H1 (cell line): Measurements from ENCODE around the gene SPTSSA. TPM values are rescaled to one million over a fixed set of nuclear protein-coding genes. Genes with fewer than 3 reads are reported as not detected.

Experiments used
- CTCF ChIA-PET: fragments of 300-600 bp; sonication (Branson Sonifier 250); formaldehyde crosslinking; loops from one replicate; lab custom pipeline; 2021; ENCODE audit not compliant: partially characterized antibody; lab: Charles Lee
- POLR2A ChIA-PET: fragments of 300-600 bp; sonication (Branson Sonifier 250); formaldehyde crosslinking; loops from one replicate; lab custom pipeline; 2021; ENCODE audit warnings: inconsistent platforms; ENCODE audit not compliant: partially characterized antibody; lab: Charles Lee
- DNase-seq, 2 experiments: peaks; one replicate each; pipeline versions ENCODE4 v3.0.0 to v3.0.0-alpha.2; 2010 to 2022; ENCODE audit warnings: low spot score in 2 of 2, low read depth in 1 of 2, mixed read lengths in 1 of 2
- FAIRE-seq: peaks from 2 replicates; lab custom pipeline; 2011; peaks lifted over from hg19 to GRCh38; lab: Jason Lieb, UNC
- H2AFZ ChIP-seq: 2 replicates; pipeline ENCODE4 v1.8.1; 2012; ENCODE audit warnings: low read length, inconsistent platforms
- H2AK5ac ChIP-seq: 2 replicates; pipeline ENCODE4 v1.6.1; 2013; ENCODE audit warnings: low read depth, low read length
- H2BK120ac ChIP-seq: replicated peaks from 2 replicates; pipeline ENCODE3; 2013; ENCODE audit warnings: low read depth, low read length, inconsistent platforms
- H2BK12ac ChIP-seq: 2 replicates; pipeline ENCODE4 v1.6.1; 2013; ENCODE audit warnings: low read depth, low read length
- H2BK15ac ChIP-seq: 2 replicates; pipeline ENCODE4 v1.6.1; 2013; ENCODE audit warnings: low read length
- H2BK20ac ChIP-seq: 2 replicates; pipeline ENCODE4 v1.6.1; 2013; ENCODE audit warnings: low read length
- H2BK5ac ChIP-seq: 2 replicates; pipeline ENCODE4 v1.6.1; 2013; ENCODE audit warnings: low read depth, low read length
- H3K14ac ChIP-seq: 2 replicates; pipeline ENCODE4 v1.6.1; 2013; ENCODE audit warnings: inconsistent platforms; ENCODE audit not compliant: insufficient read length
- H3K18ac ChIP-seq: 2 replicates; pipeline ENCODE4 v1.6.1; 2013; ENCODE audit warnings: low read length; ENCODE audit errors: extremely low read depth
- H3K23ac ChIP-seq: 2 replicates; pipeline ENCODE4 v1.6.1; 2013; ENCODE audit warnings: inconsistent platforms; ENCODE audit not compliant: insufficient read length
- H3K23me2 ChIP-seq: 2 replicates; pipeline ENCODE4 v1.6.1; 2013; ENCODE audit warnings: low read depth, low read length
- H3K27ac ChIP-seq: 2 replicates; pipeline ENCODE4 v1.6.1; 2011; ENCODE audit warnings: low read depth, low read length, inconsistent platforms
- H3K27me3 ChIP-seq, 4 experiments: replicated peaks in 1 of 4; 1 replicate in 1 of 4; 2 replicates in 3 of 4; pipeline versions ENCODE4 v1.6.1 to v1.8.1; 2011 to 2013; ENCODE audit warnings: low read length in 3 of 4, mild to moderate bottlenecking in 3 of 4, inconsistent platforms in 2 of 4, mixed read lengths in 2 of 4, moderate library complexity in 1 of 4; ENCODE audit not compliant: control insufficient read depth in 3 of 4, insufficient read depth in 3 of 4; ENCODE audit errors: extremely low read depth in 1 of 4
- H3K36me3 ChIP-seq, 4 experiments: 2 replicates each; pipeline versions ENCODE4 v1.6.1 to v1.8.1; 2011 to 2013; ENCODE audit warnings: mild to moderate bottlenecking in 4 of 4, low read length in 3 of 4, moderate library complexity in 2 of 4, control low read depth in 1 of 4, inconsistent platforms in 1 of 4; ENCODE audit not compliant: insufficient read depth in 4 of 4, control insufficient read depth in 2 of 4
- H3K4ac ChIP-seq: replicated peaks from 2 replicates; pipeline ENCODE3; 2013; ENCODE audit warnings: low read length, low read depth, mixed read lengths, inconsistent platforms; ENCODE audit not compliant: insufficient read length
- H3K4me1 ChIP-seq, 4 experiments: replicated peaks in 1 of 4; 1 replicate in 1 of 4; 2 replicates in 3 of 4; pipeline versions ENCODE4 v1.6.1 to v1.8.1; 2011 to 2013; ENCODE audit warnings: low read length in 3 of 4, inconsistent platforms in 2 of 4, mixed read lengths in 1 of 4; ENCODE audit not compliant: insufficient read depth in 4 of 4, control insufficient read depth in 3 of 4
- H3K4me2 ChIP-seq, 2 experiments: 2 replicates each; pipeline versions ENCODE4 v1.6.1 to v1.8.1; 2011 to 2013; ENCODE audit warnings: low read depth in 2 of 2, low read length in 2 of 2, control low read depth in 1 of 2, inconsistent platforms in 1 of 2, mild to moderate bottlenecking in 1 of 2; ENCODE audit not compliant: insufficient read depth in 1 of 2
- H3K4me3 ChIP-seq, 4 experiments: fragments of 200-600, 300-600 bp in 1 of 4; sonication (generic), shearing (Covaris generic), sonication (Bioruptor Twin) in 1 of 4; 2 replicates each; pipeline versions ENCODE4 v1.5.1 to v1.8.1; 2011 to 2016; ENCODE audit warnings: low read length in 4 of 4, low read depth in 3 of 4, control low read depth in 2 of 4, inconsistent platforms in 2 of 4, mild to moderate bottlenecking in 2 of 4, mixed read lengths in 1 of 4, moderate library complexity in 1 of 4; ENCODE audit not compliant: insufficient read depth in 2 of 4; ENCODE audit errors: extremely low read depth in 1 of 4
- H3K56ac ChIP-seq: replicated peaks from 2 replicates; pipeline ENCODE3; 2013; ENCODE audit warnings: low read depth, mild to moderate bottlenecking, mixed read lengths, low read length, inconsistent platforms; ENCODE audit not compliant: insufficient read length
- H3K79me1 ChIP-seq: 2 replicates; pipeline ENCODE4 v1.6.1; 2013; ENCODE audit warnings: low read depth, low read length, control low read depth
- H3K79me2 ChIP-seq, 2 experiments: 2 replicates each; pipeline versions ENCODE4 v1.6.1 to v1.8.1; 2012 to 2013; ENCODE audit warnings: low read length in 2 of 2, mild to moderate bottlenecking in 2 of 2, inconsistent platforms in 1 of 2; ENCODE audit not compliant: insufficient read depth in 2 of 2, control insufficient read depth in 1 of 2
- H3K9ac ChIP-seq, 4 experiments: replicated peaks in 1 of 4; 1 replicate in 1 of 4; 2 replicates in 3 of 4; pipeline versions ENCODE4 v1.6.1 to v1.8.1; 2011 to 2013; ENCODE audit warnings: low read depth in 3 of 4, low read length in 3 of 4, control low read depth in 2 of 4, mild to moderate bottlenecking in 2 of 4, moderate library complexity in 2 of 4, inconsistent platforms in 1 of 4; ENCODE audit errors: extremely low read depth in 1 of 4
- H3K9me3 ChIP-seq, 2 experiments: 2 replicates each; pipeline versions ENCODE4 v1.6.1 to v1.8.1; 2012 to 2013; ENCODE audit warnings: mild to moderate bottlenecking in 2 of 2, moderate library complexity in 2 of 2, control low read depth in 1 of 2, inconsistent platforms in 1 of 2, low read depth in 1 of 2, low read length in 1 of 2, mixed read lengths in 1 of 2; ENCODE audit not compliant: insufficient read depth in 2 of 2
- H4K20me1 ChIP-seq, 2 experiments: replicated peaks in 1 of 2; 2 replicates each; pipeline versions ENCODE3 to v1.8.1; 2011 to 2013; ENCODE audit warnings: inconsistent platforms in 2 of 2, low read length in 2 of 2, mild to moderate bottlenecking in 1 of 2; ENCODE audit not compliant: insufficient read depth in 2 of 2, control insufficient read depth in 1 of 2
- H4K5ac ChIP-seq: 2 replicates; pipeline ENCODE4 v1.6.1; 2013; ENCODE audit warnings: low read length, low read depth, mixed read lengths, inconsistent platforms; ENCODE audit not compliant: insufficient read length
- H4K8ac ChIP-seq: 2 replicates; pipeline ENCODE4 v1.8.0; 2013; ENCODE audit warnings: mild to moderate bottlenecking, moderate library complexity, low read length, inconsistent platforms; ENCODE audit not compliant: insufficient read depth; ENCODE audit errors: extremely low read depth
- H4K91ac ChIP-seq: replicated peaks from 2 replicates; pipeline ENCODE3; 2013; ENCODE audit warnings: low read length, mixed read lengths, inconsistent platforms; ENCODE audit not compliant: insufficient read length
- BRCA1 ChIP-seq: IDR thresholded peaks from 2 replicates; pipeline ENCODE4 v1.6.1; 2012; ENCODE audit warnings: low read depth, low read length, improper control_type of control experiment
- CEBPB ChIP-seq: IDR thresholded peaks from 2 replicates; pipeline ENCODE4 v1.6.1; 2012; ENCODE audit warnings: low read depth, low read length
- EP300 ChIP-seq, 2 experiments: IDR thresholded peaks; 1 replicate in 1 of 2; 2 replicates in 1 of 2; pipeline ENCODE4 v1.6.1; 2011 to 2012; ENCODE audit warnings: low read depth in 2 of 2, low read length in 2 of 2, mild to moderate bottlenecking in 2 of 2, borderline replicate concordance in 1 of 2, inconsistent platforms in 1 of 2, moderate library complexity in 1 of 2
- JUND ChIP-seq: IDR thresholded peaks from 2 replicates; pipeline ENCODE4 v1.6.1; 2011; ENCODE audit warnings: mild to moderate bottlenecking, improper control_type of control experiment, low read length
- KDM1A ChIP-seq: fragments of 200-600, 300-600 bp; sonication (generic); IDR thresholded peaks from 2 replicates; pipeline ENCODE4 v1.7.1; 2016; ENCODE audit warnings: mild to moderate bottlenecking, low read length, borderline replicate concordance
- KDM4A ChIP-seq: IDR thresholded peaks from one replicate; pipeline ENCODE4 v1.7.1; 2012; ENCODE audit warnings: low read depth, mild to moderate bottlenecking, moderate library complexity, low read length, inconsistent platforms; ENCODE audit not compliant: severe bottlenecking
- POLR2A ChIP-seq, 2 experiments: IDR thresholded peaks; 1 replicate in 1 of 2; 2 replicates in 1 of 2; pipeline ENCODE4 v1.6.1; 2011; ENCODE audit warnings: low read depth in 2 of 2, low read length in 2 of 2, mild to moderate bottlenecking in 2 of 2; ENCODE audit errors: control extremely low read depth in 1 of 2
- RFX5 ChIP-seq: IDR thresholded peaks from 2 replicates; pipeline ENCODE4 v1.6.1; 2011; ENCODE audit warnings: low read depth, low read length, improper control_type of control experiment, borderline replicate concordance
- SIRT6 ChIP-seq: IDR thresholded peaks from one replicate; pipeline ENCODE4 v1.7.1; 2012; ENCODE audit warnings: low read length, inconsistent platforms
- SP2 ChIP-seq: IDR thresholded peaks from 2 replicates; pipeline ENCODE4 v1.6.1; 2012; ENCODE audit warnings: mild to moderate bottlenecking, low read length, inconsistent platforms
- SUZ12 ChIP-seq: fragments of 200-600 bp; sonication (generic); IDR thresholded peaks from 2 replicates; pipeline ENCODE4 v1.6.1; 2012; ENCODE audit warnings: mild to moderate bottlenecking, inconsistent platforms, low read length, moderate library complexity, mixed read lengths
- WGBS, 2 experiments: shearing (Covaris generic) in 1 of 2; methylation state at CpG; one replicate each; pipeline versions ENCODE4 v1.1.6 to v1.1.7; 2013 to 2015; ENCODE audit warnings: low lambda C conversion rate in 2 of 2, mixed read lengths in 2 of 2, inconsistent platforms in 1 of 2, low coverage in 1 of 2, missing lambda C conversion rate in 1 of 2; ENCODE audit not compliant: insufficient replicate concordance in 2 of 2, insufficient coverage in 1 of 2, insufficient read length in 1 of 2; ENCODE audit errors: extremely low coverage in 1 of 2, missing lambda C conversion rate in 1 of 2; 5-methylcytosine and 5-hydroxymethylcytosine counted together
- polyA plus RNA-seq, 7 experiments: library from polyadenylated mRNA; depleted of rRNA in 3 of 7; stranded (reverse) in 5 of 7; unstranded in 2 of 7; fragments of >200 nt in 5 of 7; fragments of 200-250 nt in 2 of 7; gene quantifications; 1 replicate in 5 of 7; 2 replicates in 1 of 7; 4 replicates in 1 of 7; pipeline versions ENCODE4 v1.2.1 to v1.2.3, GENCODE V29; 2011 to 2013; ENCODE audit warnings: missing spikeins in 2 of 7, mixed read lengths in 2 of 7
- total RNA-seq: library from RNA; stranded (reverse); fragmentation: NEBNext Ultra II Directional; extraction: Animal tissue kit (Norgen Biotek cat#: 25700); gene quantifications from 2 replicates; pipeline ENCODE4 v1.2.1, GENCODE V29; 2021
- TF ChIP-seq, protein P1 (sequence below): IDR thresholded peaks from 2 replicates; pipeline ENCODE4 v1.6.1; 2011; ENCODE audit warnings: low read length, improper control_type of control experiment
- TF ChIP-seq, protein P2 (sequence below): IDR thresholded peaks from 2 replicates; pipeline ENCODE4 v1.6.1; 2011; ENCODE audit warnings: low read depth, mild to moderate bottlenecking, low read length; ENCODE audit not compliant: insufficient read depth

SPTSSA gene
- total and polyA plus RNA-seq, 2 of the 8 experiments (the other 6 are each of a cell fraction or from before 2014, with no cell fraction given), result 24.9 to 28.5 TPM

DNA sequence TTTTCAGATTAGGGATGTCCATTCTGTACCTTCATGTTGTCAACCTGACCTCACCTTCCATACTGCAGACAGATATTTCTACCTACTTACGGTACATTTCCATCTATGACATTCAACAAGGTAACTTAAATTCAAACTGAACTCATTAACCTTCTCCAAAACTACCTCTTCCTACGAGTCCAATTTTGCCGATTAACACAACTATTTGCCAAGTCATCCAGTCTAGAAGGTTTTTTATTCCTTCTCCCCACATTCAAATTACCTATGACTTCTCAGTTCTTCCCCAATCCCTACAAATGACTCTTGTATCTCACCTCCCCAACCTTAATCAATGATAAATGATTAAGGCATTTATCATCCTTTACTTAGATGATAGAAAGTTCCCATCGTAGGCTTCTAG lies 23.6 kb downstream of the SPTSSA start:
- Histone ChIP-seq H3K79me1 (no peaks in the 10 kb centered on the region), H2AK5ac (no peak overlapping the region)
- no peak for TF ChIP-seq RFX5
- no peak for TF ChIP-seq EP300 (IDR thresholded peaks at IDR 0.05; ENCODE audit: borderline replicate concordance in 1 of 2, low read depth in 2 of 2, low read length in 2 of 2)
- no peak for TF ChIP-seq KDM1A
- TF ChIP-seq, protein P1, sequence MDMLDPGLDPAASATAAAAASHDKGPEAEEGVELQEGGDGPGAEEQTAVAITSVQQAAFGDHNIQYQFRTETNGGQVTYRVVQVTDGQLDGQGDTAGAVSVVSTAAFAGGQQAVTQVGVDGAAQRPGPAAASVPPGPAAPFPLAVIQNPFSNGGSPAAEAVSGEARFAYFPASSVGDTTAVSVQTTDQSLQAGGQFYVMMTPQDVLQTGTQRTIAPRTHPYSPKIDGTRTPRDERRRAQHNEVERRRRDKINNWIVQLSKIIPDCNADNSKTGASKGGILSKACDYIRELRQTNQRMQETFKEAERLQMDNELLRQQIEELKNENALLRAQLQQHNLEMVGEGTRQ, result no peak
- no peak for TF ChIP-seq JUND
- no peak for TF ChIP-seq BRCA1
- no peak for TF ChIP-seq SUZ12
- TF ChIP-seq, protein P2, sequence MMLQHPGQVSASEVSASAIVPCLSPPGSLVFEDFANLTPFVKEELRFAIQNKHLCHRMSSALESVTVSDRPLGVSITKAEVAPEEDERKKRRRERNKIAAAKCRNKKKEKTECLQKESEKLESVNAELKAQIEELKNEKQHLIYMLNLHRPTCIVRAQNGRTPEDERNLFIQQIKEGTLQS, result no peak
- no peak for TF ChIP-seq KDM4A
- TF ChIP-seq CEBPB, result no peak
- no peak for TF ChIP-seq POLR2A (IDR thresholded peaks at IDR 0.05; ENCODE audit: control extremely low read depth in 1 of 2, low read depth in 2 of 2, low read length in 2 of 2)
- no peak for TF ChIP-seq SIRT6
- no peak for TF ChIP-seq SP2

More for the DNA sequence above, 23.6 kb downstream of the SPTSSA start:
- Histone ChIP-seq H3K4ac (no peak overlapping the region), H3K79me2 (peaks cover 0 to 29% of the 10 kb centered on the region in 2 experiments; a peak in 2 of 4 replicates), H2BK5ac (no peak overlapping the region), H3K56ac (no peak overlapping the region), H3K9ac (no peak overlapping the region), H2BK15ac (no peak overlapping the region), H3K14ac (no peak overlapping the region), H4K8ac (no peak overlapping the region), H4K91ac (no peak overlapping the region), H3K4me1 (peaks cover 0 to 2% (median 0%) of the 10 kb centered on the region in 4 experiments; a peak in 1 of 7 replicates), H3K27ac (no peak overlapping the region), H2BK20ac (no peak overlapping the region), H4K20me1 (peaks cover 3% of the 10 kb centered on the region in 2 experiments), H3K18ac (no peak overlapping the region), H3K27me3 (no peaks in the 10 kb centered on the region), H3K4me2 (no peak overlapping the region), H2BK12ac (no peak overlapping the region), H2AFZ (no peak overlapping the region), H3K23ac (no peak overlapping the region), H2BK120ac (no peak overlapping the region), H3K23me2 (peaks cover 2% of the 10 kb centered on the region; the same call in 1 of the 2 replicates), H4K5ac (no peak overlapping the region), H3K9me3 (no peaks in the 10 kb centered on the region), H3K36me3 (no peaks in the 10 kb centered on the region), H3K4me3 (no peak overlapping the region)
- POLR2A ChIA-PET, result interaction anchor here (2.6 kb wide), 1 partner anchor 14 kb away, joined by 11 read pairs; no protein-coding TSS in a partner anchor
- no peak for DNase-seq
- no peak for FAIRE-seq
- CTCF ChIA-PET, result interaction anchor here (0.6 to 2.9 kb wide), 9 partner anchors 9 to 107 kb away, joined by 3 to 20 read pairs (median 5); no protein-coding TSS in a partner anchor
- 90 to 100% methylated on average over 1 to 4 of the region's 4 CpGs for WGBS, 2 experiments
